Activated B cell treated with CpG ODN at 0.5 μM for 24 hours (primary cell): ENCODE results near the gene SIMC1. TPM values are rescaled to one million over a fixed set of nuclear protein-coding genes. Genes with fewer than 3 reads are reported as not detected.
"Not testable (repeated sequence)": the region's sequence is repeated elsewhere in the genome, so short reads cannot be mapped to it uniquely, and the experiment has no call there.

ENCODE experiments used
- ATAC-seq: fragments of 200-7000 bp; cut with Tn5 transposase; one replicate; pipeline ENCODE4 v1.10.0; 2021; ENCODE audit warnings: low read depth, mild to moderate bottlenecking, moderate library complexity
- CTCF ChIA-PET: fragments of 350-600 bp; sonication (Branson Sonifier 250); formaldehyde crosslinking; loops from one replicate; lab custom pipeline; 2021; ENCODE audit warnings: antibody characterized with exemption; lab: Charles Lee
- POLR2A ChIA-PET: fragments of 350-600 bp; sonication (Branson Sonifier 250); formaldehyde crosslinking; loops from one replicate; lab custom pipeline; 2021; ENCODE audit warnings: antibody characterized with exemption; lab: Charles Lee
- DNase-seq: peaks from one replicate; pipeline ENCODE4 v3.0.0; 2022
- H3K27ac Mint-ChIP-seq: one replicate; pipeline ENCODE4 v1.8.0; 2020; ENCODE audit warnings: mixed read lengths
- H3K27me3 Mint-ChIP-seq: one replicate; pipeline ENCODE4 v1.8.0; 2021; ENCODE audit warnings: mixed read lengths
- H3K36me3 Mint-ChIP-seq: one replicate; pipeline ENCODE4 v1.8.0; 2021; ENCODE audit warnings: low read depth, mixed read lengths
- H3K4me1 Mint-ChIP-seq: one replicate; pipeline ENCODE4 v1.8.0; 2021; ENCODE audit warnings: mixed read lengths
- H3K4me3 Mint-ChIP-seq: one replicate; pipeline ENCODE4 v1.8.0; 2020; ENCODE audit warnings: mild to moderate bottlenecking, mixed read lengths
- H3K9me3 Mint-ChIP-seq: one replicate; pipeline ENCODE4 v1.8.0; 2020; ENCODE audit warnings: mixed read lengths
- intact Hi-C: fragments of 100-400 bp; cut with micrococcal nuclease; formaldehyde crosslinking; loops from one replicate; pipeline ENCODE4 v1.15.1; 2024
- total RNA-seq: library from RNA; stranded (reverse); gene quantifications from 2 replicates; pipeline ENCODE4 v1.2.3, GENCODE V29; 2022

SIMC1 gene
- total RNA-seq, 1 donor from 2014 or later, result 35.3 TPM

GRCh38 chr5:176233253-176233652 lies 5.0 kb upstream of the SIMC1 start:
- H3K4me1 Mint-ChIP-seq, result peaks cover 16% of the 10 kb centered on the region
- CTCF ChIA-PET, POLR2A ChIA-PET, H3K36me3 Mint-ChIP-seq, H3K9me3 Mint-ChIP-seq, H3K4me3 Mint-ChIP-seq, ATAC-seq, intact Hi-C loops, H3K27ac Mint-ChIP-seq, H3K27me3 Mint-ChIP-seq, DNase-seq: not testable (repeated sequence)

- H3K4me3 Mint-ChIP-seq, DNase-seq, POLR2A ChIA-PET, H3K9me3 Mint-ChIP-seq, H3K36me3 Mint-ChIP-seq, H3K27me3 Mint-ChIP-seq: not testable (repeated sequence)
- CTCF ChIA-PET, result interaction anchor here (0.5 to 1.2 kb wide), 2 partner anchors 171 to 693 kb away, joined by 3 read pairs; no protein-coding TSS in a partner anchor
- intact Hi-C loops, result loop anchor here (1.0 kb wide), 1 partner anchor 126 kb away; the partner anchor contains the start of gene KIAA1191
- peaks cover 17% of the 10 kb centered on the region for H3K4me1 Mint-ChIP-seq
- H3K27ac Mint-ChIP-seq, result peak overlapping the region; percentile 70
- ATAC-seq, result peak; percentile 38
Observed at GRCh38 chr5:176235155-176235554, 3.1 kb upstream of the SIMC1 start.

GRCh38 chr5:176238645-176239283 lies 540 bp downstream of the SIMC1 start:
- ATAC-seq, result peak; percentile 29
- DNase-seq, H3K27me3 Mint-ChIP-seq, H3K9me3 Mint-ChIP-seq, CTCF ChIA-PET, intact Hi-C loops, POLR2A ChIA-PET, H3K4me3 Mint-ChIP-seq, H3K36me3 Mint-ChIP-seq, H3K27ac Mint-ChIP-seq: not testable (repeated sequence)
- peaks cover 16% of the 10 kb centered on the region for H3K4me1 Mint-ChIP-seq

DNA sequence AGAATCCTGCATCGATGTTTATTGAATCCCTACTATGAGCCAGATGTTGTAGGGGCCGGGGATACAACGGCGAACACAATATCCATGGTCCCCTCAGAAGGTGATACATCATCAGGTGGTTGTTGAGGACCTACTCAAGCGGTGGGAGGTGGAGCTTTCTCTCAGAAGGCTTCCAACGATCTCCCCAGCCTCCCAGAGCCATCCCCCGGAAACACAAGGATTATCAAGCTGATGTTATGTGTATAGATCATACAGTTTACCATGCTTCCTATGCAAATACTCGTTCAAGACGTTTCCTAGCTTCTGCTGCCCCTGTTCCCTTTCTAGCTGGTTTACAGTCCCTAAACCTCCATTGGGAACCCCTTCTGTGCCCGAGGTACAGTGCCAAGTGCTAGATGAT lies 1.1 kb downstream of the SIMC1 start:
- peaks cover 17% of the 10 kb centered on the region for H3K4me1 Mint-ChIP-seq
- POLR2A ChIA-PET, DNase-seq, H3K27ac Mint-ChIP-seq, H3K4me3 Mint-ChIP-seq, ATAC-seq, CTCF ChIA-PET, intact Hi-C loops, H3K27me3 Mint-ChIP-seq, H3K36me3 Mint-ChIP-seq, H3K9me3 Mint-ChIP-seq: not testable (repeated sequence)

GRCh38 chr5:176244318-176244717 lies 6.1 kb downstream of the SIMC1 start:
- CTCF ChIA-PET, H3K27ac Mint-ChIP-seq, ATAC-seq, POLR2A ChIA-PET, H3K36me3 Mint-ChIP-seq, H3K4me3 Mint-ChIP-seq, intact Hi-C loops, H3K9me3 Mint-ChIP-seq, H3K27me3 Mint-ChIP-seq, DNase-seq: not testable (repeated sequence)
- H3K4me1 Mint-ChIP-seq, result peaks cover 13% of the 10 kb centered on the region

- CTCF ChIA-PET, POLR2A ChIA-PET, ATAC-seq: not testable (repeated sequence)
Observed at GRCh38 chr5:176245074-176245473, 6.8 kb downstream of the SIMC1 start.

DNA sequence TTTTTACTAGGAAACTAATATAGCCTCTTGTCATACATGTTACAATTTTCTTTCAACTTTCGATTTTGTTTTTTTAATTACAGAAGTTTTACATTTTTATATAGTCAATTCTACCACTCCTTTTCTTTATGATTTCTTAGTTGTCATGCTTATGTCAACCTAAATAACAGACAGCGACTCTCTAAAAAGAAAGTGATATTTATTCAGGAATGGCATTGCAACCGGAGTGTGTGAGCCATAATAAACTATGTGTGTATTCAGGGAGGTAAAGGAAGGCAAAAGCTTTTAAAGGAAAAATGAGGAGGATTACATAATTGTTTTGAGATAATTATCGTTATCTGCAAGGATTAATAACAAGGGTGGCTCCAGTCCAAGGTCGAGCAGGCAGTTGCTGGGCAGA lies 7.3 kb downstream of the SIMC1 start:
- H3K27ac Mint-ChIP-seq, H3K4me3 Mint-ChIP-seq, DNase-seq, CTCF ChIA-PET, intact Hi-C loops, POLR2A ChIA-PET, H3K36me3 Mint-ChIP-seq, ATAC-seq, H3K9me3 Mint-ChIP-seq, H3K27me3 Mint-ChIP-seq: not testable (repeated sequence)
- peaks cover 11% of the 10 kb centered on the region for H3K4me1 Mint-ChIP-seq

More at GRCh38 chr5:176245074-176245473, 6.8 kb downstream of the SIMC1 start:
- H3K27me3 Mint-ChIP-seq, DNase-seq, H3K9me3 Mint-ChIP-seq, H3K27ac Mint-ChIP-seq, H3K4me3 Mint-ChIP-seq, H3K36me3 Mint-ChIP-seq, intact Hi-C loops: not testable (repeated sequence)
- H3K4me1 Mint-ChIP-seq, result peaks cover 13% of the 10 kb centered on the region

GRCh38 chr5:176250691-176251090 lies 12.5 kb downstream of the SIMC1 start:
- ATAC-seq, CTCF ChIA-PET, H3K27ac Mint-ChIP-seq, H3K27me3 Mint-ChIP-seq, H3K4me3 Mint-ChIP-seq, DNase-seq, POLR2A ChIA-PET, intact Hi-C loops, H3K4me1 Mint-ChIP-seq, H3K36me3 Mint-ChIP-seq, H3K9me3 Mint-ChIP-seq: not testable (repeated sequence)

DNA sequence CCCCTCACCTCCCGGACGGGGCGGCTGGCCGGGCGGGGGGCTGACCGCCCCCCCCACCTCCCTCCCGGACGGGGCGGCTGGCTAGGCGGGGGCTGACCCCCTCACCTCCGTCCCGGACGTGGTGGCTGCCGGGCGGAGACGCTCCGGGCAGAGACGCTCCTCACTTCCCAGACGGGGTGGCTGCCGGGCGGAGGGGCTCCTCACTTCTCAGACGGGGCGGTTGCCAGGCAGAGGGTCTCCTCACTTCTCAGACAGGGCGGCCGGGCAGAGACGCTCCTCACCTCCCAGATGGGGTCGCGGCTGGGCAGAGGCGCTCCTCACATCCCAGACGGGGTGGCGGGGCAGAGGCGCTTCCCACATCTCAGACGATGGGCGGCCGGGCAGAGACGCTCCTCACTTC lies 13.9 kb downstream of the SIMC1 start:
- H3K36me3 Mint-ChIP-seq, DNase-seq, H3K27me3 Mint-ChIP-seq, H3K9me3 Mint-ChIP-seq, H3K4me1 Mint-ChIP-seq, POLR2A ChIA-PET, H3K4me3 Mint-ChIP-seq, H3K27ac Mint-ChIP-seq, CTCF ChIA-PET, ATAC-seq, intact Hi-C loops: not testable (repeated sequence)

DNA sequence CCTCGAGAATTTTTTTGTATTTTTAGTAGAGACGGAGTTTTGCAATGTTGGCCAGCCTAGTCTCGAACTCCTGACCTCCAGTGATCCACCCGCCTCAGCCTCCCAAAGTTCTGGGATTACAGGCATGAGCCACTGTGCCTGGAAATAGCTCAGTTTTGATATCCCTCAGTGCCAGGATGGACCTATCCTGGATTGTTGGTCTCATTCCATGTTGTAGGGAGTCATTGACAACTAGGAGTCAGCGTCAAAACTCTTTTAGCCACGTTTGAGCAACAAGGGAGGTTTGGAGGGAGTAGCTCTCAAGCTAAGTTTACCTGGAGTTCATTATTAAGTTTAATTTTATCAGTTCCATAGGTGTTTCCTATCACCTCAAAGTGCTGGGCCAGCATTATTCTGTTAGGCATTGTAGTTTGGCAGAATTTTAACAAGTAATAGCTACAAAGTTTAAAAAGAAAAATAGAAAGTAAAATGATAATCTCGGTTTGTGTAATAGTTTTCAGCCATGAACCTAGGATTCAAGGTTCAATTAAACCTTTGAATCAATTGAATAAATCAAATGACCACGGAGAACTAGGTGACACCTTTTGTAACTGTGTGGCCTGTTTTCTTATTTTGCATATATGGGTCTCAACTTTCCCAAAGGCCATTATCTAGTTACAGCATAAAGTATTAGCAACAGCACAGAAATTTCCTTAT lies 15.3 kb downstream of the SIMC1 start:
- H3K9me3 Mint-ChIP-seq, ATAC-seq, H3K4me1 Mint-ChIP-seq, DNase-seq, CTCF ChIA-PET, H3K27ac Mint-ChIP-seq, H3K4me3 Mint-ChIP-seq, H3K27me3 Mint-ChIP-seq, POLR2A ChIA-PET, intact Hi-C loops, H3K36me3 Mint-ChIP-seq: not testable (repeated sequence)

DNA sequence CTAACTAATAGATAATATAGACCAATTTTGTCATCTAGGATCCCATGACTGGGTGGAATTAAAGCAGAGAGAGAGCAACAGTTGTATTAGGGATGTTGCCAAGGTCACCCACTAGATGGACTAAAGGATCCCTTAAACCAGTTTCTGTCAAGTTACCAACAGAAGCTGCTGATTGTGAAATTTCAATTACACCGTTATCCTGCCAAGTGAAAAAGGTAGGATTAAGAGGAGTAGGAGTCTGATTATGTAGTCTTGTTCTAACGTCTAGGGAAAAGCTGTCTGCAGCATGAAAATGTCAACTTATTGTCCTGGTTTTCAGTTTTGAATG lies 15.8 kb downstream of the SIMC1 start:
- intact Hi-C loops, CTCF ChIA-PET, DNase-seq, H3K4me1 Mint-ChIP-seq, H3K27me3 Mint-ChIP-seq, H3K27ac Mint-ChIP-seq, POLR2A ChIA-PET, H3K4me3 Mint-ChIP-seq, ATAC-seq, H3K36me3 Mint-ChIP-seq, H3K9me3 Mint-ChIP-seq: not testable (repeated sequence)

DNA sequence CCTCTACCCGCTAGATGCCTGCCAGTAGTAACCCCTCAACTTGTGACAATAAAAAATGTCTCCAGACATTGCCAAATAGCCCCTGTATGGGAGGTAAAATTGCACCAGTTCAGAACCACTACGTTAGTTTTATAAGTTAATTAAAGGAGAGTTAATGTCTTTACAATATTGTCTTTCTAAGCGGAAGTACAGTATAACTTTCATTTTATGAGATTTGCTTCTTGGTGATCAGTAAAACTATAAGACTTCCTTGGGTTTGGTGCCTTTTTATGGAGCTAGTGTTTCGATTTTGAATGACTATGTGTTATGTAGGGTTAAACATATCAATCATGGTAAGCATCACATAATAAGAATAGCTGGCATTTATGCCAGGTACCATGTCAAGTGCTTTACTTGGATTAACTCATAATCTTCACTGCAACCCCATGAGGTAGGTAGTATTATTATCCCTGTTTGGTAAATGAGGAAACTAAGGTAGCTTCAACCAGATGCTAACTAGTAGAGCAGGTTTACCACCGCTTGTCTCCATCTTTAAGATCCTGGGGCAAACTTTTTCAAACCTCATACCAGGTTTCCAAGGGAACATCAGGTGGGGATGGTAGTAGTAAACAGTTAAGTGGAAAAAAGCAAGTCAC lies 19.8 kb downstream of the SIMC1 start:
- H3K4me1 Mint-ChIP-seq, H3K4me3 Mint-ChIP-seq, CTCF ChIA-PET, H3K27ac Mint-ChIP-seq, ATAC-seq, intact Hi-C loops, H3K27me3 Mint-ChIP-seq, H3K9me3 Mint-ChIP-seq, POLR2A ChIA-PET, DNase-seq: not testable (repeated sequence)
- peaks cover 10% of the 10 kb centered on the region for H3K36me3 Mint-ChIP-seq
